Mesothelial cell of epicardium (in vitro differentiated cells): Measurements from ENCODE around the gene LINC01488. TPM values are rescaled to one million over a fixed set of nuclear protein-coding genes. Genes with fewer than 3 reads are reported as not detected.

ENCODE experiments used
- DNase-seq, 2 experiments: peaks; one replicate each; pipeline ENCODE4 v3.0.0; 2021; ENCODE audit warnings: low spot score in 2 of 2; ENCODE audit not compliant: unreplicated experiment in 2 of 2
- H3K27ac Mint-ChIP-seq: 2 replicates; pipeline ENCODE4 v1.8.0; 2021; ENCODE audit warnings: mixed read lengths
- H3K27me3 Mint-ChIP-seq: 2 replicates; pipeline ENCODE4 v1.8.0; 2021; ENCODE audit warnings: low read depth, mixed read lengths
- H3K36me3 Mint-ChIP-seq: 2 replicates; pipeline ENCODE4 v1.8.0; 2021; ENCODE audit warnings: mixed read lengths
- H3K4me1 Mint-ChIP-seq: 2 replicates; pipeline ENCODE4 v1.8.0; 2021; ENCODE audit warnings: mixed read lengths
- H3K4me3 Mint-ChIP-seq: 2 replicates; pipeline ENCODE4 v1.8.0; 2021; ENCODE audit warnings: mild to moderate bottlenecking, moderate library complexity, mixed read lengths
- H3K9me3 Mint-ChIP-seq: 2 replicates; pipeline ENCODE4 v1.8.0; 2021; ENCODE audit warnings: mixed read lengths
- total RNA-seq: library from RNA; stranded (reverse); gene quantifications from 3 replicates; pipeline ENCODE4 v1.2.1, GENCODE V29; 2021
- TF ChIP-seq, protein P1 (sequence below): fragments of 200-600 bp; sonication (generic); IDR thresholded peaks from one replicate; pipeline ENCODE4 v1.5.0; 2021; ENCODE audit warnings: antibody characterized with exemption; ENCODE audit not compliant: unreplicated experiment

The LINC01488 gene
- total RNA-seq, 1 donor from 2014 or later = not detected

GRCh38 chr11:69475866-69476471 lies 5.5 kb upstream of the LINC01488 start:
- TF ChIP-seq, protein P1, sequence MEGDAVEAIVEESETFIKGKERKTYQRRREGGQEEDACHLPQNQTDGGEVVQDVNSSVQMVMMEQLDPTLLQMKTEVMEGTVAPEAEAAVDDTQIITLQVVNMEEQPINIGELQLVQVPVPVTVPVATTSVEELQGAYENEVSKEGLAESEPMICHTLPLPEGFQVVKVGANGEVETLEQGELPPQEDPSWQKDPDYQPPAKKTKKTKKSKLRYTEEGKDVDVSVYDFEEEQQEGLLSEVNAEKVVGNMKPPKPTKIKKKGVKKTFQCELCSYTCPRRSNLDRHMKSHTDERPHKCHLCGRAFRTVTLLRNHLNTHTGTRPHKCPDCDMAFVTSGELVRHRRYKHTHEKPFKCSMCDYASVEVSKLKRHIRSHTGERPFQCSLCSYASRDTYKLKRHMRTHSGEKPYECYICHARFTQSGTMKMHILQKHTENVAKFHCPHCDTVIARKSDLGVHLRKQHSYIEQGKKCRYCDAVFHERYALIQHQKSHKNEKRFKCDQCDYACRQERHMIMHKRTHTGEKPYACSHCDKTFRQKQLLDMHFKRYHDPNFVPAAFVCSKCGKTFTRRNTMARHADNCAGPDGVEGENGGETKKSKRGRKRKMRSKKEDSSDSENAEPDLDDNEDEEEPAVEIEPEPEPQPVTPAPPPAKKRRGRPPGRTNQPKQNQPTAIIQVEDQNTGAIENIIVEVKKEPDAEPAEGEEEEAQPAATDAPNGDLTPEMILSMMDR = no peak
- no peaks in the 10 kb centered on the region for H3K36me3 Mint-ChIP-seq
- no peak overlapping the region for H3K4me3 Mint-ChIP-seq
- H3K27ac Mint-ChIP-seq = no peak overlapping the region
- DNase-seq = no peak
- peaks cover 3% of the 10 kb centered on the region for H3K9me3 Mint-ChIP-seq
- no peaks in the 10 kb centered on the region for H3K27me3 Mint-ChIP-seq
- peaks cover 8% of the 10 kb centered on the region for H3K4me1 Mint-ChIP-seq

GRCh38 chr11:69476509-69476961 lies 4.9 kb upstream of the LINC01488 start:
- peaks cover 3% of the 10 kb centered on the region for H3K9me3 Mint-ChIP-seq
- DNase-seq = no peak
- peaks cover 6% of the 10 kb centered on the region for H3K4me1 Mint-ChIP-seq
- TF ChIP-seq, protein P1 = no peak
- no peaks in the 10 kb centered on the region for H3K27me3 Mint-ChIP-seq
- H3K36me3 Mint-ChIP-seq = no peaks in the 10 kb centered on the region
- H3K4me3 Mint-ChIP-seq = no peak overlapping the region
- H3K27ac Mint-ChIP-seq = no peak overlapping the region

DNA sequence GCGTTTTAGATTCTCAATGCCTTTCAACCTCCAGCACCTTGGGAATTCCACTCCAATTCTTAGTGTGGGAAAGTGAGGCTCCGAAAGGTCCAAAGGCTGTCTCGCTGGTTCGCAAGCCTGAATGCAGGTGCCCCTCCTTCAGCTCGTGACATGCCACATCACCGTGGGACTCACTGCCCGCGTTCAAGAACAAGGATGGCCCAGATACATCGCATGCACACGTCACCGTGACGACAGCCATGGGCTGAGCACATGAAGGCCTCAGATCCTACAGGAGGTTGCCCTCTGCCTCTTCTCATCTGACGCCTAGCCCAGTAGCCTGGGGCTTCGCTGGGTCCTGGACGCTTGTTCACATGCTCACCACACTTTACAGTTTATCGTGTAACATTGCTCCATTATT lies 4.4 kb upstream of the LINC01488 start:
- TF ChIP-seq, protein P1 = no peak
- H3K27ac Mint-ChIP-seq = no peak overlapping the region
- peaks cover 3% of the 10 kb centered on the region for H3K9me3 Mint-ChIP-seq
- H3K27me3 Mint-ChIP-seq = no peaks in the 10 kb centered on the region
- no peak overlapping the region for H3K4me3 Mint-ChIP-seq
- no peak for DNase-seq
- no peaks in the 10 kb centered on the region for H3K36me3 Mint-ChIP-seq
- H3K4me1 Mint-ChIP-seq = peaks cover 3% of the 10 kb centered on the region

DNA sequence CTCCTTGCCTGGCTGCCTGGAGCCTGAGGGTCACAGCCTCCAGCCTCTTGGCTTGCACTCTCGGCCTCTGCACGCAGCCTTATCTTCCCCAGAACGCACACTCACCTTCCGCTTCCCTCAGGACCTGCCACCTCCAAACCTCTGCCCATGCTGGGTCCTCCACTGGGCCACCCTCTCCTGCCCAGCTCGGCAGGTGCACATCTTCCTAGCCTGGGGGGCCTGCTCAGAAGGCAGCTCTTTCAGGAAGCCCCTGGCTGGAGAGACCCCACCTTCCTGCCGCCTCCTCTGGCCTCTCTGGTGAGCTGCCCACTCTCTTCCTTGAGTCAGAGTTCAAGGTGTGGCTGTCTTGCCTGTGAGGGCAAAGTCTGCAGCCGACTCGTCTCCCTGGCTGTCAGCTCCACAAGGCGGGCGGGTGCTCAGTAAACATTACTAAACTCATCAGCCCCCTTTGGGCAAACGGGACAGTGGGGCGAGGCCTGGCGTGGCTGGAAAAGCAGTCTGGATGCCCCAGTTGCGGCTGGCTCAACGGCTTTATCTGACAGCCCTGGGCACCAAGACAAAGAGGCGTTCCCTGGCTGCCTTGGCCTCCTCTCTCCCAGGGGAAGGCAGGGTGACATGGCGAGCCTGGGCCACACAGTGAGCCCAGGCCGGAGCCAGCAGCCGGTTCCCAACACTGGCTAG lies 1.7 kb upstream of the LINC01488 start:
- TF ChIP-seq, protein P1 = no peak
- DNase-seq = no peak
- Mint-ChIP-seq H3K4me1 (no peaks in the 10 kb centered on the region), H3K9me3 (no peaks in the 10 kb centered on the region), H3K36me3 (no peaks in the 10 kb centered on the region), H3K27ac (no peak overlapping the region), H3K27me3 (no peaks in the 10 kb centered on the region), H3K4me3 (no peak overlapping the region)

GRCh38 chr11:69480547-69481392 lies 693 bp upstream of the LINC01488 start:
- Mint-ChIP-seq H3K27me3 (no peaks in the 10 kb centered on the region), H3K27ac (no peak overlapping the region), H3K4me3 (no peak overlapping the region), H3K9me3 (no peaks in the 10 kb centered on the region), H3K4me1 (no peaks in the 10 kb centered on the region), H3K36me3 (no peaks in the 10 kb centered on the region)
- no peak for DNase-seq
- TF ChIP-seq, protein P1 = no peak
